CD4-positive, alpha-beta memory T cell (primary cell): Measurements from ENCODE around the gene GNB3. TPM values are rescaled to one million over a fixed set of nuclear protein-coding genes. Genes with fewer than 3 reads are reported as not detected.
A peak's percentile ranks its signal among the peaks of the same experiment; 100 is the strongest.
"Not testable (repeated sequence)": the region's sequence is repeated elsewhere in the genome, so short reads cannot be mapped to it uniquely, and the experiment has no call there.

ENCODE experiments used
- CTCF ChIA-PET: fragments of 350-600 bp; sonication (Branson Sonifier 250); formaldehyde crosslinking; loops from one replicate; lab custom pipeline; 2021; ENCODE audit warnings: inconsistent platforms; ENCODE audit not compliant: partially characterized antibody; lab: Charles Lee
- POLR2A ChIA-PET: fragments of 350-600 bp; sonication (Branson Sonifier 250); formaldehyde crosslinking; loops from one replicate; lab custom pipeline; 2021; ENCODE audit not compliant: partially characterized antibody; lab: Charles Lee
- DNase-seq, 5 donors: peaks; one replicate each; pipeline versions ENCODE4 v3.0.0 to v3.0.0-alpha.2; 2020 to 2022; ENCODE audit warnings: mixed read lengths in 1 of 5
- H3K27ac ChIP-seq: one replicate; pipeline ENCODE4 v1.7.0; 2013; ENCODE audit warnings: low read depth, low read length
- H3K27me3 ChIP-seq: 2 replicates; pipeline ENCODE4 v1.7.0; 2013; ENCODE audit warnings: mild to moderate bottlenecking, low read length, moderate library complexity; ENCODE audit not compliant: insufficient read depth
- H3K36me3 ChIP-seq: 2 replicates; pipeline ENCODE4 v1.7.0; 2013; ENCODE audit warnings: mild to moderate bottlenecking, low read length, moderate library complexity; ENCODE audit not compliant: insufficient read depth
- H3K4me1 ChIP-seq: 2 replicates; pipeline ENCODE4 v1.7.0; 2013; ENCODE audit warnings: mild to moderate bottlenecking, low read length, moderate library complexity; ENCODE audit not compliant: insufficient read depth
- H3K4me3 ChIP-seq, 2 donors: one replicate each; pipeline ENCODE4 v1.7.0; 2013; ENCODE audit warnings: low read length in 2 of 2, mild to moderate bottlenecking in 1 of 2
- H3K9me3 ChIP-seq, 2 donors: one replicate each; pipeline ENCODE4 v1.7.0; 2013; ENCODE audit warnings: low read length in 2 of 2, control low read depth in 1 of 2; ENCODE audit not compliant: control insufficient read depth in 1 of 2
- H3K27ac Mint-ChIP-seq, 7 donors: one replicate each; pipeline ENCODE4 v1.8.0; 2020 to 2021; ENCODE audit warnings: mixed read lengths in 7 of 7, mild to moderate bottlenecking in 6 of 7, inconsistent platforms in 3 of 7, moderate library complexity in 3 of 7
- H3K27me3 Mint-ChIP-seq, 2 donors: one replicate each; pipeline ENCODE4 v1.8.0; 2020 to 2021; ENCODE audit warnings: mixed read lengths in 2 of 2
- H3K36me3 Mint-ChIP-seq, 2 donors: one replicate each; pipeline ENCODE4 v1.8.0; 2020 to 2021; ENCODE audit warnings: mixed read lengths in 2 of 2, inconsistent platforms in 1 of 2, mild to moderate bottlenecking in 1 of 2
- H3K4me1 Mint-ChIP-seq, 4 donors: one replicate each; pipeline ENCODE4 v1.8.0; 2020 to 2021; ENCODE audit warnings: mixed read lengths in 4 of 4, mild to moderate bottlenecking in 1 of 4
- H3K4me3 Mint-ChIP-seq, 8 donors: one replicate each; pipeline ENCODE4 v1.8.0; 2020 to 2021; ENCODE audit warnings: mixed read lengths in 8 of 8, mild to moderate bottlenecking in 7 of 8, moderate library complexity in 6 of 8, inconsistent platforms in 3 of 8
- H3K9me3 Mint-ChIP-seq, 8 donors: one replicate each; pipeline ENCODE4 v1.8.0; 2020 to 2021; ENCODE audit warnings: mixed read lengths in 8 of 8, mild to moderate bottlenecking in 5 of 8, inconsistent platforms in 3 of 8, moderate library complexity in 1 of 8
- intact Hi-C: fragments of 100-400 bp; cut with micrococcal nuclease; formaldehyde crosslinking; loops from one replicate; pipeline ENCODE4 v1.15.1; 2023
- polyA plus RNA-seq, 2 donors: library from polyadenylated mRNA; unstranded; fragments of 300-500 nt; fragmentation: Illumina TruSeq; gene quantifications; one replicate each; pipeline ENCODE4 v1.2.3, GENCODE V29; 2021
- total RNA-seq, 2 experiments: library from RNA; stranded (reverse); gene quantifications; one replicate each; pipeline ENCODE4 v1.2.3, GENCODE V29; 2021

Gene GNB3
- total and polyA plus RNA-seq, 4 experiments from 2014 or later: 5.1 to 5.2 TPM; not detected in 2

- H3K27ac ChIP-seq: peak overlapping the region; percentile 87
- POLR2A ChIA-PET: interaction anchor here (0.6 to 11.0 kb wide), 46 partner anchors 8 to 317 kb away, joined by 3 to 270 read pairs (median 4); partner anchors contain the start of genes C12orf57, C1RL, CD4 and CDCA3
- Mint-ChIP-seq H3K27ac (peak overlapping the region; percentile 89 to 96 (median 93)), H3K36me3 (peaks cover 7 to 48% of the 10 kb centered on the region in 2 donors), H3K4me1 (peaks cover 36 to 72% (median 52%) of the 10 kb centered on the region in 4 donors), H3K27me3 (no peaks in the 10 kb centered on the region), H3K4me3 (peak overlapping the region; percentile 90 to 93 (median 92)), H3K9me3 (no peaks in the 10 kb centered on the region)
- peak overlapping the region; percentile 93 to 99 for H3K4me3 ChIP-seq
- H3K9me3 ChIP-seq: no peaks in the 10 kb centered on the region
- peaks cover 49% of the 10 kb centered on the region for H3K4me1 ChIP-seq
- DNase-seq: peak; percentile 79 to 86 (median 80)
- CTCF ChIA-PET: interaction anchor here (0.6 to 9.2 kb wide), 63 partner anchors 8 to 767 kb away, joined by 3 to 151 read pairs (median 4); partner anchors contain the start of genes C12orf57, C1RL, CDCA3 and ENO2
- intact Hi-C loops: loop anchor here (1.0 kb wide), 7 partner anchors 19 to 236 kb away; partner anchors contain the start of genes EMG1, ENO2, LRRC23 and MLF2
- peaks cover 17% of the 10 kb centered on the region for H3K36me3 ChIP-seq
- H3K27me3 ChIP-seq: no peaks in the 10 kb centered on the region
These were observed 31.6 kb downstream of the GNB3 start for GRCh38 chr12:6872073-6873048.

GRCh38 chr12:6873094-6874014, 32.6 kb downstream of the GNB3 start, which contains the start of gene SPSB2:
TSS of gene SPSB2 (minus strand) at chr12:6873303. CDS start at chr12:6872901, 402 bp downstream.
- H3K9me3 Mint-ChIP-seq: no peaks in the 10 kb centered on the region
- H3K27ac Mint-ChIP-seq: peak within 1 kb of the TSS; percentile 90 to 96 (median 93)
- Histone ChIP-seq H3K4me1 (peaks cover 45% of the 10 kb centered on the region), H3K27ac (peak within 1 kb of the TSS; percentile 87), H3K27me3 (no peaks in the 10 kb centered on the region), H3K36me3 (peaks cover 17% of the 10 kb centered on the region), H3K9me3 (no peaks in the 10 kb centered on the region), H3K4me3 (peak within 1 kb of the TSS; percentile 93 to 99)
- H3K4me1 Mint-ChIP-seq: peaks cover 32 to 66% (median 49%) of the 10 kb centered on the region in 4 donors
- intact Hi-C loops: loop anchor here (1.0 kb wide), 5 partner anchors 18 to 97 kb away; partner anchors contain the start of genes EMG1, ENO2, LRRC23 and PHB2
- H3K4me3 Mint-ChIP-seq: peak within 1 kb of the TSS; percentile 90 to 93 (median 92)
- H3K27me3 Mint-ChIP-seq: no peaks in the 10 kb centered on the region
- DNase-seq: peak; percentile 97 to 98 (median 98)
- ChIA-PET POLR2A (interaction anchor here (0.6 to 11.0 kb wide), 46 partner anchors 9 to 316 kb away, joined by 3 to 270 read pairs (median 4); partner anchors contain the start of genes C12orf57, C1RL, CD4 and CDCA3), CTCF (interaction anchor here (0.6 to 9.2 kb wide), 56 partner anchors 9 to 766 kb away, joined by 3 to 151 read pairs (median 5); partner anchors contain the start of genes C12orf57, C1RL, CDCA3 and ENO2)
- peaks cover 7 to 44% of the 10 kb centered on the region in 2 donors for H3K36me3 Mint-ChIP-seq

GRCh38 chr12:6874015-6874368, 33.3 kb downstream of the GNB3 start:
- CTCF ChIA-PET: interaction anchor here (1.1 to 9.2 kb wide), 7 partner anchors 17 to 237 kb away, joined by 3 to 151 read pairs (median 32); partner anchors contain the start of genes C12orf57, C1RL, LPCAT3 and P3H3
- H3K27me3 Mint-ChIP-seq: not testable (repeated sequence)

GRCh38 chr12:6879824-6880223, 39.1 kb downstream of the GNB3 start:
- H3K27me3 ChIP-seq, DNase-seq, H3K36me3 ChIP-seq, H3K27ac Mint-ChIP-seq, H3K4me3 Mint-ChIP-seq, H3K9me3 Mint-ChIP-seq, H3K4me3 ChIP-seq, H3K27me3 Mint-ChIP-seq, H3K4me1 Mint-ChIP-seq, intact Hi-C loops, H3K9me3 ChIP-seq, H3K36me3 Mint-ChIP-seq, H3K4me1 ChIP-seq, H3K27ac ChIP-seq: not testable (repeated sequence)
- POLR2A ChIA-PET: interaction anchor here (1.4 kb wide), 1 partner anchor 11 kb away, joined by 3 read pairs; no protein-coding TSS in a partner anchor
- CTCF ChIA-PET: interaction anchor here (3.0 kb wide), 1 partner anchor 12 kb away, joined by 15 read pairs; no protein-coding TSS in a partner anchor

More at GRCh38 chr12:6874015-6874368, 33.3 kb downstream of the GNB3 start:
- H3K27me3 ChIP-seq, H3K9me3 ChIP-seq, intact Hi-C loops, H3K9me3 Mint-ChIP-seq, DNase-seq: not testable (repeated sequence)
- H3K4me1 Mint-ChIP-seq: peaks cover 27 to 60% (median 42%) of the 10 kb centered on the region in 4 donors
- Histone ChIP-seq H3K4me3 (peak overlapping the region; percentile 76 to 99), H3K36me3 (peaks cover 17% of the 10 kb centered on the region), H3K4me1 (peaks cover 39% of the 10 kb centered on the region), H3K27ac (peak overlapping the region; percentile 87)
- peak overlapping the region; percentile 75 to 96 (median 89) for H3K27ac Mint-ChIP-seq
- peaks cover 7 to 38% of the 10 kb centered on the region in 2 donors for H3K36me3 Mint-ChIP-seq
- POLR2A ChIA-PET: interaction anchor here (0.6 to 11.0 kb wide), 9 partner anchors 9 to 185 kb away, joined by 3 to 270 read pairs (median 33); partner anchors contain the start of genes C12orf57, CDCA3, ENO2 and RNU7-1
- peak overlapping the region; percentile 89 to 93 (median 92) for H3K4me3 Mint-ChIP-seq

- CTCF ChIA-PET: interaction anchor here (3.8 kb wide), 1 partner anchor 11 kb away, joined by 26 read pairs; the partner anchor contains the start of gene SPSB2
- H3K9me3 ChIP-seq: no peaks in the 10 kb centered on the region
- no peaks in the 10 kb centered on the region for H3K27me3 Mint-ChIP-seq
- intact Hi-C loops: no loop called here
- H3K27ac Mint-ChIP-seq: no peak overlapping the region
- no peak overlapping the region for H3K4me3 ChIP-seq
- no peaks in the 10 kb centered on the region for H3K27me3 ChIP-seq
- H3K36me3 Mint-ChIP-seq: peaks cover 0 to 9% of the 10 kb centered on the region in 2 donors
- H3K36me3 ChIP-seq: no peaks in the 10 kb centered on the region
- H3K4me1 Mint-ChIP-seq: no peaks in the 10 kb centered on the region
- H3K4me1 ChIP-seq: no peaks in the 10 kb centered on the region
- POLR2A ChIA-PET: interaction anchor here (1.8 to 5.3 kb wide), 2 partner anchors 8 to 10 kb away, joined by 11 to 33 read pairs; partner anchors contain the start of gene SPSB2
- H3K4me3 Mint-ChIP-seq: no peak overlapping the region
- no peaks in the 10 kb centered on the region for H3K9me3 Mint-ChIP-seq
- H3K27ac ChIP-seq: no peak overlapping the region
- DNase-seq: no peak
These were observed 42.5 kb downstream of the GNB3 start for GRCh38 chr12:6883252-6883651.

GRCh38 chr12:6883683-6884082, 43.0 kb downstream of the GNB3 start:
- no peak for DNase-seq
- no peaks in the 10 kb centered on the region for H3K4me1 ChIP-seq
- H3K27ac ChIP-seq: no peak overlapping the region
- Mint-ChIP-seq H3K27ac (no peak overlapping the region), H3K4me3 (no peak overlapping the region), H3K27me3 (no peaks in the 10 kb centered on the region), H3K4me1 (no peaks in the 10 kb centered on the region), H3K36me3 (peaks cover 0 to 9% of the 10 kb centered on the region in 2 donors), H3K9me3 (no peaks in the 10 kb centered on the region)
- H3K27me3 ChIP-seq: no peaks in the 10 kb centered on the region
- H3K36me3 ChIP-seq: no peaks in the 10 kb centered on the region
- intact Hi-C loops: no loop called here
- no peaks in the 10 kb centered on the region for H3K9me3 ChIP-seq
- CTCF ChIA-PET: interaction anchor here (3.8 kb wide), 1 partner anchor 11 kb away, joined by 26 read pairs; the partner anchor contains the start of gene SPSB2
- H3K4me3 ChIP-seq: no peak overlapping the region
- POLR2A ChIA-PET: interaction anchor here (5.3 kb wide), 1 partner anchor 10 kb away, joined by 33 read pairs; the partner anchor contains the start of gene SPSB2
